AG08396 (cell line): ENCODE results near the gene AP4E1.
A peak's percentile ranks its signal among the peaks of the same experiment; 100 is the strongest.
"Not testable (repeated sequence)": the region's sequence is repeated elsewhere in the genome, so short reads cannot be mapped to it uniquely, and the experiment has no call there.

ENCODE experiments used
- DNase-seq: peaks from one replicate; pipeline ENCODE4 v3.0.0; 2012; ENCODE audit warnings: low spot score, mixed read lengths

AP4E1 gene

DNA sequence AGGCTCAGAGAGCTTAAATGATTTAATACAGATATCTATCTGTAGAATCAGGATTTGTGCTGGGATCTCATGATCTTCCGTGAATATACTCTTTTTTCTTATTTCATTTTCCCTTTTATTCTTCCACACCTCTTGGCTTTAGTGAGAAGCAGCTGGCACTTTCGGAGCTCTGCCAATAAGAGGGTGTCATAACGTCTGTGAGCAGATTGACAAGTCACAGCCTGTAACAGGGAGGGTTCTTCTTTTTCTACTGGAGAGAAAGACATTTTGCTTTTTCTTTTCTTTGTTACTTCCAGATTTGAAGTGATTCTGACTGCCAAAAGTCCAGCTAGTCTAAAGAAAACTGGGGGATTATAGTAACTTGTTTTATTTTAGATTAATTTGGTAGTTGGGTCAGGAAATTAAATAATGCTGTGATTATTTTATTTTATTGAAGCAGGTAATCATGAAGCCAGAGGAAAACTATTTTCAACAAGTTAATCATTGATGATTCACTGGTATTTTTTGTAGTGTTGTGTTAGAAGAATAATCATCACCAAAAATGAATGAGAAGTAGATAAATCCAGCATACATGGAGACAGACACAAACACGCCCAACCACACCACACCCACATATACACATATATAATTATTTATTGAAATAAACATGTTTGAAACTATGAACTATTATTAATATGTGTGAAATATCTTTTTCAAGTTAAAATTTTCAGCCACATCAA is 116.4 kb downstream of the AP4E1 start:
- DNase-seq = no peak

DNA sequence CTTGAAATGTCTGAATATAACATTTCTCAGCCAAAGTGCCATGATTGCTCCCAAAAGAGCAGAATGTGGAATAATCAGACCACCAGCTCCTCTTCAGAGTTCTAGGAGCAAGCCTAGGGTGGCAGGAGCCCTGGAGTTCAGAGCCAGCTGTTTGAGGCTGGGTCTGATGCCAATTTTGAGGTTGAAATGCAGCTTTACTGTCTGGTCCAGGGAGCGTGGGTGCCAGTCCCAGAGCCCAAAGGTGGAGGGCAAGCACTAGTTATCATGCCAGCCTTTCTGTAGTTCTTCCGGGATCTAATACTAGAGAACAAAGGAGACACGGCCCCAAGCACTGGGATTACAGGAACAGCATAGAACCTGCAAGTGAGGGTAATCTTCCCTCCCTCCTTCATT is 117.0 kb downstream of the AP4E1 start:
- DNase-seq = no peak

DNA sequence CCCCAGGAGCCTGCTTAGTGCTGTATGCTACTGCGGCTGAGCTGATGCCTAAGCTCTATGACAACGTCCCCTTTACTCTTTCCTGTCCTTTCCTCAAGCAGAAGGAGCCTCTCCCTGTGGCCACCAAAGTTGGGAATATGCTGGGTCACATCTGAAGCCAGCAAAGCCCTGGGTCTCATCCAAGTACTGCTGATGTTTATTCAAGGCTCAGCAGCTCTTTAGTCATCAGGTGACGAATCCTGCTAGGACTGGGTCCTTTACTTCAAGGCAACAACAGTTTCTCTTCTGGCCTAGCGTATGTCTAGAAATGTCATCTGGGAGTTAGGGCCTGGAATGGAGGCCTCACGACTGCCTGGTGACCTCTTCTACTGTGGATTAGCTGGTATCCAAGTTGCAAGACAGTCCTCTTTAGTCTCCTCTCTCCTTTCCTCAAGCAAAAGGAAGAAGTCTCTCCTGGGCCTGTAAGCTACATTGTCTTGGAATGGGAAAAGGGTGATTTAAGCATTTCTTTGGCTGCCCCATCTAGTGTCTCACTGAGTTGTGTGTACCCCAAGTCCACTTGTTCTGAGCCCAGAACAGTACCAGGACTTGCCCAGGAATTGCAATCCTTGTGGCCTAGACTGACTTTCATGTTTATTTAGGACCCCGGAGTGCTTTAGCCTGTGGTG is 122.3 kb downstream of the AP4E1 start:
- DNase-seq = peak; percentile 77

DNA sequence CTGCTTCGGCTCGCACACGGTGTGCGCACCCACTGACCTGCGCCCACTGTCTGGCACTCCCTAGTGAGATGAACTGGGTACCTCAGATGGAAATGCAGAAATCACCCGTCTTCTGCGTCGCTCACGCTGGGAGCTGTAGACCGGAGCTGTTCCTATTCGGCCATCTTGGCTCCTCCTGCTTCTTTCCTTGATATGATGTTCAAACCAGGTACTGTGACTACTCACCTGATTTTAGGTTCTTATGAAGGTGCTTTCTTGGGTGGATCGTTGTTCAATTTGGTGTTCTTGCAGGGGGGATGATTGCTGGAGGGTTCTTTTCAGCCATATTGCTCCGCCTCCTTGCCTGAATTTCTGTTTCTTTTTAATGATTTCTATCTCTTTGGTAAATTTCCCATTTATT is 129.0 kb downstream of the AP4E1 start:
- not testable (repeated sequence) for DNase-seq

DNA sequence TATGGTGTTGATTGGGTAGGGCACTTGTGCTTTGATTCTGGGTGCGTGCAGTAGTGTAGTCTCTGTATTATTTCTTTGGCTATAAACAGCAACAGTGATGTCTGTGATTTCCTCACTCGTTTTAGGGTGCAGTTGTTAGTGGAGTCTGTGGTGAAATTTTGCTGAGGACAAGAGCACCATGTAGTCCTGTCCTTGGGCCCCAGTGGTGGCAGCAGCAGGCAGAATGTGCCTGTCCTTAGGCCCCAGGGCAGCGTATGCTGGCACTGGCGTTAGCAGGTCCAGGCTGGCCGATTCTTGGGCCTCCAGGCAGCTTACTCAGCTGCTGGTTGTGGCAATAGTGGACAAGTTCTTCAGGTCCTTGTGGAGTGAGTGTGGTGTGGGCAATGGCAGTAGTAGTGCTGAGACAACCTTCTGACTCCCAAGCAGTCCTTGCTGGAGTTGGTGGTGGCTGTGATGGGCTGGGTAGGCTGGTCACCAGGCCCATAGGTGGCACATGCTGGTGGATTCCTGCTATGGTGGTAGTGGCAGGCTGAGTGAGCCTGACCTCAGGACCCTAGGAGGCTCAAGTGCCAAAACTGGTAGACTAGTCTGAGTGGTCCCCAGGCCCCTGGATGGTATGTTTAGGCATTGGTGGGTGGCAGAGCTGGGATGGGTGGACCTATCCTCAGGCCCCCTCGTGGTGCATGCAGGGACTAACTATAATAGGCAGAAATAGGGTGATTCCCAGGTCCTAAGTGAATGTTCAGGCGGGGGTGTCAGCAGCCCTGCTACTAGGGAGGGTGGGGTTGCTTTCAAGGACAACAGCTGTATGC is 129.9 kb downstream of the AP4E1 start:
- DNase-seq = no peak

DNA sequence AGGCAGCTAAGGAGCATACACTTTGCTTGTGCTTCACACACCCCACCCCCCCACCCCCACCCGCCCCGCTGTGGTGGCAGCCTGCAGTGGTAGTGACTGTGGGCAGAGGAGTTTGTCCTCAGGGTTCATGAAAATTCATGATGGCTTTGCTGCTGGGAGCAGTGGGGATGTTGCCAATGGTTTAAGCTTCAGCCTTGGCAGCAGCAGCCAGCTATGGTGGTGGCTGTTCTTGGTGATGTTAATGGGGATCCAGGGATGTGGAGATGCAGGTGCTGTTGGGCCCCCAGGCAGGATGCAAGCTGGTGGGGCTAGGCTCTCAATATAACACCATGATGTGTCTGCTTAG is 130.5 kb downstream of the AP4E1 start:
- no peak for DNase-seq

DNA sequence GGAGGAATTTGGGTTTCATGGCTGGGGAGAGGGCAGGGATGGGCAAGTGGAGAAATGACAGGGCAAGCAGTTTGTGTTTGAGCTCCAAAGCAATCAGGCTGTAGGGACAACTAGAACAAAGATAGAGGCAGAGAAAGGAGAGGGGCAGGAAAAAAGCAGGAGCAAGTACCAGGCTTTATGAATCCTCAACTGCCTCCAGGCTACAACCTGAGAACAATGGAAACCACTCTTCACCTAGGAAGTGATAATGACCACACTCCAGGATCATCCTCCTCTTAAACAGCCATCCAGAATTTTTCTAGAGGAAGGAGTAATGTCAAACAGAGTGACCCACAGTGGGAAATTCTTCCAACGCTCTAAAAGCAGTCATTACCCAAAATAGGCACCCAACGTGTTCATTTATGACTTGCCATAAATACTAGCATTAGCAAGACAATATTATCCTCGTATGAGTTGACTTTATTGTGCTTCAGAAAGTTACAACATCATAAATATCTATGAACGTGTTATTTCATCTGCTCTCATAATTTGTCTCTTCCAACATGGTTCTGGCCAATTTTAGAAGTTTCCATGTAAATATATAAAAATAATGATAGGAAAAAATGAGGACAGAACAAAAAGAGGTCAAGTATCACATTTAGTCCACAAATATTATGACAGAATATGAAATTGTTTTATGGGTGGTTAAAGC is 135.7 kb downstream of the AP4E1 start:
- no peak for DNase-seq

DNA sequence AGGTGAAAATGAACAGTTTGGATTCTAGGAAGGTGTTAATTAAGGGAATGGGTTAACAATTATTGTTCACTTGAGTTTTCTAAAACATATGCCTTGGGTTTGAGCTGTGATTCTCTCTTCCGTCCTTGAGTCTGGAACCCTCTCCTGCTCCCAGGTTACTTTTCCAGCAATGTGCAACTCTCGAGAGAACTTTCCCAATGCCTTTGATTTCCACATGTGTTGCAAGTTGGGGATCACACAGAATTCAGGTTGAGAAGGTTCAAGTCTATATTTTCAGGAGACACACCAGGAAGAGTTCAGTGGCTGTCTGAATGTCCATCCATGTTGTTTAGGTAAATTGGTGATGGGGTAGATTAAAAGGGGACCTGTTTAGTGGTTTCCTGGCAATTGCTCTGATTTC is 137.5 kb downstream of the AP4E1 start:
- DNase-seq = no peak

DNA sequence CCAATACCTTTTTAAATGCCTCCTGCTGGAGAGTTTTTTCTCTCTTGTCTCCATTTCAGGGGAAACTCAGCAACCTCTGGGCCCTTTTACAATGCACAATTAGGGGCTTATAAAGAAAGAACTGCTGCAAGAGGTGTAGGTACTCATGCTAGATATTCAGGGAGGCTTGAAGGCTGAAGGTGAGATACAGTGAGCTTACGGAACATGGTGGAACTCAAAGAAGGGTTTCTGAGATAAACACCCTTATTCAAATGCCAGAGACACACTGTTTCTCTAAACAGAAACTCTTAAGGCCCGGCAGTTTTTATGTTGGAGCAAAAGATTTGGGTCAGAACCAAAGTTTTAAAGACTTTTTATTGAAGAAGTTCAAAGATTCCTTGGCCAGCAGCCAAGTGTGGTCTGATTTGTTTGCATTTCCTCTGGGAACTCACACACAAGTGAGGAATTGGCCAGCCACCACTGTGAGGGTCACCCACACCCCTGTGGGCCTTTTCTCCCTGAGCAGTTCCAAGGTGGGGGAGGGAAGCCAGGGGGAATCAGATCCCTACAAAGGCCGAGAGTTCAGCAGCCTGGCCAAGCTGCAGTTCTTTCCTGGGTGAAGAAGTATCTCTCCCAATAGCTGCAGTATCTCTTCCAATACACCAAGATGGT is 138.4 kb downstream of the AP4E1 start:
- DNase-seq = no peak

DNA sequence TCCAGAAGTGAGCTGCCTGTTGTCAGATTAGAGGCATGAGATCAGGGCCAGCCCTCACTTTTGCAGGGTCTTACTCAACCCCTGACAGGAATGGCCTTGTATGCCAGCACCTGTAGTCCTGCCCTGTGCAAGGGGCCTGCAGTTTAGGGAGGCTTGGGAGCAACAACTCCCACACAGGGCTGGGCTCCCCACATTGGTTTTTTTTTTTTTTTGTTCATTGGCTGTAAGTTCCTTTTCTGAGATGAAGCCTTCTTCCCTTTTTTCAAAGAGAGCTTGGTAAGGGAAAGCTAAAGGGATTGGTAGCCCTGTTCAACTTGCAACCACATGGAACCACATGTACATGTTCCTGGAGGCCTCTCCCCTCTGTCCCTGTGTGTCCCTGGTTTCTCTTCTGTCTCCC is 139.8 kb downstream of the AP4E1 start:
- DNase-seq = no peak

DNA sequence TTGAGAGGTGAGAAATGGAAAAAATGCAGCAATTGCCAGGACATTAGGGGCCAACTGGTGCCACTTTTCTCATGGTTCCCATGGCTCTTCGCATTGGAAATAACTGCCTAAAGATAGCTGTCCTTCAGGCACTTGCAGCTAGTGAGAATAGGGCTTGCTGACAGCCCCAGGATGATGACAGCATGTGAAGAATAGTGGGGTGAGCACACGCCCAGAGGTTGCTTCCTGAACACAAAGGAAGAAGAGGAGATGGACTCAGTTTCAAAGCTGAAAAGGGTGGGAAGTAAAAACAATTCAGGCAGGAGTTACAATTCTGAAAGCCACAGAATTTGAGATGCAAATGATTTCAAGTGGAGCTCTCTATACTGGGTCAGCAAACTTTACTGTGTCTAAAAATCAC is 140.6 kb downstream of the AP4E1 start:
- DNase-seq = no peak

DNA sequence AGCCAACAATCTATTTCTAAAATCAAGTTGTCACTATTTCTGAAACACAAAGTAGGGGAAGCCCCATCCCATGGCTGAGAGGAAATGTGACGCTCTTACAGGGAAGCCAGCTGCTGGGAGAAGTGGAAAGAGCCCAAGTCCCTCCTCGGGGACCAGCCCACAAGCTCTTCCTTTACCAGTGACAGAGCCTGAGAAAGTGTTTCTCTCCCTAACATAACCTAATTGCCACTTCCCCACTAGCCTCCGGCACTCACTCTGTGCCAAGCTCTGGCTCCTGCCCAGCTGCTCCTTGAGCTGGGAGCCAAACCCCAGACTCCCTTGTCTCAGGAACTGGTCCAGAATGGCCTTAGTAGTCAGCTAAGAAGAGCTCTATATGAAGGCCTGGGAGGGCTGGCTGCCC is 143.3 kb downstream of the AP4E1 start:
- no peak for DNase-seq

DNA sequence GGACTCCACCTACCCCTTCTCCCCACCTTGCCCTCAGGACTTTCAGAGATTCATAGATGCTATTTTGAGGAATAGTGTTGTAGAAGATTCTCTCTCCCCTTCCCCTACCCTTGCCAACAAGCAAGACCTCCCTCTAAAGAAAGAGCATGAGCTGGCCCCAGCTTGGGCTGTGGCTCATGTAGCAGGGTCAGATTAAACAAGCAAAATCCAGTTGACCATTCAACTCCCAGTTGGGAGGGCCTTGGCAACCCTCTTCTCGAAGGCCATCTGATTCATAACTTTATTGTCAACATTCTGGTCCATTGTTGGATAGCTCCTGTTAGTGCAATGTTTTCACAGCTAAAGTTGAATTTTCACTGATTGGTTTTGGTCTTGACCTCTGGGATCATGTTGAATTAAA is 145.1 kb downstream of the AP4E1 start:
- DNase-seq = no peak

DNA sequence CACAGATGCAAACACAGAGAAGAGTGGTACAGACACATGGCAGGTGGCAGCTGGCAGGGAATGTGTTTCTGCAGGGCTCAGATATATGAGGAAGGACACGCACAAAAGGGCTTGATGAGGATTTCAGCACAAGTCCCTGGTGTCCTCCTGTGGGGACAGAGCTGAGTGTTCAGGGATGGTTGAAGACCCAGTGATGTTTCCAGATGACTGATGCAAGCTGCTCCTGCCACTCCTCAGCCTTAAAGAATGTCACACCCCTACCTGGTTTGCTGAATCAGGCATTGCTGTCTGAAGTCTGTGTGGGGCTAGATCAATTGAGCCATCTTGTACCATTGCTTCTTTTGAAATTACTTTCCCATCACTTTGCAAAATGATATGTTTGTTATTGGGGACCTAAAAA is 146.1 kb downstream of the AP4E1 start:
- no peak for DNase-seq
